OCI-M2 (cell line): Measurements from ENCODE around the gene COL6A2.

Source experiments
- DNase-seq: peaks from one replicate; lab custom pipeline; 2025; ENCODE audit not compliant: unreplicated experiment; lab: John Stamatoyannopoulos, UW

The COL6A2 gene

DNA sequence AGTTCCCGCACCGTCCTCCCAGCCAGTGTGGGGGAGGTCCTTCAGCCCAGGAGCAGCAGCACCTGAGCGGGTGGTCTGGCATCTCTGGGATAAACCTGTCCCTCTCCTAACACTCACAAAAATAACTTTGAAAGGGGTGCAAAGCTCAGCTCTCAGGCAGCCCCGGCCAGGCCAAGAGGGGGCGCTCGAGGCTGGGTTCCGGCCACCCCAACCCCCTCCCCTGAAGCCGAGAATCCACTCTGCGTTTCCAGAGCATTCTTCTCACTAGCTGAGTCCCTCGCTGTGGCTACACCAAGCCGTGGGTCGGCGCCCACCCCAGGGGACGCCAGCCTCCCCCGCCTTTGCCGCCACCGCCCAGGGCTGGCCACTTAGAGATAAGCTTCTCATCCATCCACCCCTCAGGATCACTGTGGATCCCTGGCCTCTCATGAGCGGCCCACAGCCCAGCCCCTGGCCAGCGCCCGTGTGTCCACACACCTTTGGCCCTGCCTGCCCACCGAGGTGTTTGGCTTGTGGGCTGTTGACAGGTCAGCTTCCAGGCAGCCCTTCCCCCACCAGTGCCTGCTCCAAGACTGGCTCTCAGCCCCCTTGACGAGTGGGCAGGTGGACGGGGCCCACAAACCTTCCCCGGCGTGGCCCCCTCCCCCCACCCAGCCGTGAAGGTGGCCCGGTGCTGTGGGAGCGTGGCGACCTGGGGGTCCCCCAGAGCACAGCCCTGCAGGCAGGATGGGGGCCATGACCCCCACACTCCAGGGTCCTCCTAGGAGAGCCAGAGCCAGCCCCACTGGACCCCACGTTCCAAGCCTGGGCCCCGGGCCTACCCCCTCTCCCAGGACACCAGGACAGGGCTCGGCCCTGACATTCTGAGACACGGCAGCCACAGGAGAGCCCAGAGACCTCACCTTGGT, 55.6 kb downstream of the COL6A2 start:
- DNase-seq: no peak

DNA sequence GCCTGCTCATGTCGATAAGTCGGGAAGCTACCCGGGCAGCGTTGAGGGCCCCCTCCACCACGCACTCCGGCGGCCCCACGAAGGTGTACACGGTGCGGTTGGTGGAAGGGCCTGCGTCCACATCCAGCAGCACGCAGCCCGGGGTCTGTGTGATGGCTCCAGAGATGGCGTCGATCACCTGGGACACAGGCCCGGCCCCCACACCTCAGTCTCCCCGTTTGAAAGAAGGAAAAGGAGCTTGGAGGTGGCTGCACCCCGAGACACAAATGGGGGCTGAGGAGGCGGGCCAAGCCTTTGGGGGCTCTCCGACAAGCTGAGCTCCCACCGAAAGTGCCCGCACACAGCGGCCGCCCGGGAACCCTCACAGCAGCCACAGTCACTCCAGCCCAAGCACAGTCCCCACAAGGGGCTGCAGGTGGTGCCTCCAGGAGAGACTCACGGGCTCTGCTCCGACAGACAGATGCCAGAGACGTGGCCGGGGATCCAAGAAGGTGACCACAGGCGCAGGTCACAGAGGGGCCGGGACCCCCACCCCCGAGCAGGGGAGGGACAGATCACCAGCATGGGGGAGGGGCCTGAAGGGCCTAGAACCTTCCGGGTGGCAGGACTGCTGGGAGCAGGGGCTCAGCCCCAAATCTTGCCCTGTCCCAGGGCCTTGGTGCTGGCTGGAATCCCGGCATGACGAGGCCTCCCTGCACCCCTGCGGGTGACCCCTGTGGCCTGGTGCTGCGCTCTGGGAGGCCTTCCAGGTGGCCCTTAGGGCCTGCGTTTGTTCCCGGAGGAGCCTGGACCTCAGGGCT, 56.4 kb downstream of the COL6A2 start:
- DNase-seq: no peak

DNA sequence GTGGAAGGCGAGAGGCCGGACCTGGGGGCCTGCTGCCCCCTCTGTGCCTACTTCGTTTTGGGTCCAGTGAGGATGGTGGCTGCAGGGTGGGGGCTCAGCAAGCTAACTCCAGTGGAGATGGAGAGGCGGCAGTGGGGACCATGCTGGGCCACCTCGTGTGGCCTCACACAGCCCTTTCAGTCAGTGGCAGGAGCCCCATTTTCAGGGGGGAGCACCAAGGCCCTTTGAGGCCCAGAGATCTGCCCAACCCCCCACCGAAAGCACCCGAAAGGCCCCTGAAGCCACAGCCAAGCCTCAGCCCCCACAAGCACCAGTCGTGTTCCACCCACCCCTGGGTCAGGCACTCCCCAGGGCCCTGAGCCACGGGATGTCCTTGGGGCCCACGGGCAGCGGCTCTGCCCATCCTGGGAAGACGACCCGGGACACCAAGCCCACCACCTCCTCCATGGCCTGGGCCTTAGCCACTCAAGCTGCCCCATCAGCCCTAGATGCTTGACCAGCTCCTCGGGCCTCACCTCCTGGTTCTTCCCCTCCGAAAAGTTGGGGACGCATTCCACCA, 57.1 kb downstream of the COL6A2 start:
- DNase-seq: no peak

DNA sequence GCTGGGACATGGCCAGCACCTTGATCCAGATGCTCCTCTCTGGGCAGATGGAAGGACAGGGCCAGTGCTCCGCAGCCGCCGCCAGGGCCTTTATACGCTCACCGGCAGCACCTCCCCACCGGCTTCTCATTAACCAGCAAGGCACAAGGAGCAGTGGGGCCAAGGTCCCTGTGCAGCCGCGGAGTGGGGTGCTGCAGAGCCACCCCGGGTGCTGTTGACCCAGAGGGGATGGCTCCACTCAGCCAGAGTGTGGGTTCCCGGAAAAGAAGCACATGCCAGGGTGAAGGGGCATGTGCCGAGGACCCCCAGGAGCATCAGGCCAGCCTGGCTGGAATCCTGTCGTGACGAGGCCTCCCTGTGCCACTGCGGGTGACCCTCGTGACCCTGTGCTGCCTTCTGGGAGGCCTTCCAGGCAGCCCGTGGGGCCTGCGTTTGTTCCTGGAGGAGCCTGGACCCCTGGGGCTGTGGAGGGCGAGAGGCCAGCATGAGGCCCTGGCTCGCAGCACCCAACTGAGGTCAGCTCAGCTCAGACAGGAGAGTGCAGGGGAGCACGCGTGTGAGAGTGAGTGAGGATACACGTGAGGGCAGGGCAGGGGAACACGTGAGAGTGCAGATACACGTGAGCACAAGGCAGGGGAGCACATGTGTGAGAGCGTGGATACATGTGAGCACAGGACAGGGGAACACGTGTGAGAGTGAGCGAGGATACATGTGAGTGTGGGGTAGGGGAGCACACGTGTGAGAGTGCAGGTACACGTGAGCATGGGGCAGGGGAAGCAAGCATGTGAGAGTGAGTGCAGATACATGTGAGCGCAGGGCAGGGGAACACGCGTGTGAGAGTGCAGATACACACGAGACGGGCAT, 57.8 kb downstream of the COL6A2 start, which contains the start of gene FTCD:
TSS of gene FTCD (minus strand) at position 66 of the 864 bp plus-strand sequence. CDS start at position 10, 56 bp downstream.
- DNase-seq: no peak

DNA sequence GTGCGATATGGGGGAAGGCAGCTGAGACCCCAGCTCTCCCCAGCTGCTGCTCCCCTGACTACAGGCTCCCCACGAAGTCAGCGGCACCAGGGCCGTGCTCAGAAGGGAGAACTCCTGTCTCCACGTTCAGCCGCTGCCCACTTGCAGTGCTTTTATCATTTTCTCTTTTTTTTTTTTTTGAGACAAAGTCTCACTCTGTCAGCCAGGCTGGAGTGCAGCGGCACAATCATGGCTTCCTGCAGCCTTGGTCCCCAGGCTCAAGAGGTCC, 58.4 kb downstream of the COL6A2 start:
- no peak for DNase-seq

DNA sequence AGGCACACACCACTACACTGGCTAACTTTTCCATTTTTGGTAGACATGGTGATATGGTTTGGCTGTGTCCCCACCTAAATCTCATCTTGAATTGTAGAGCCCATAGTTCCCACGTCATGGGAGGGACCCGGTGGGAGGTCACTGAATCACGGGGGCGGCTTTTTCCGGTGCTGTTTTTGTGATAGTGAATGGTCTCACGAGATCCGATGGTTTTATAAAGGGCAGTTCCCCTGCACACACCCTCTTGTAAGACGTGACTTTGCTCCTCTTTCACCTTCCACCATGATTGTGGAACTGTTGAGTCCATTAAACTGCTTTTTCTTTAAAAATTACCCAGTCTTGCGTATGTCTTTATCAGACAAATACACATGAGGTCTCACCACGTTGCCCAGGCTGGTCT, 58.8 kb downstream of the COL6A2 start:
- DNase-seq: no peak

DNA sequence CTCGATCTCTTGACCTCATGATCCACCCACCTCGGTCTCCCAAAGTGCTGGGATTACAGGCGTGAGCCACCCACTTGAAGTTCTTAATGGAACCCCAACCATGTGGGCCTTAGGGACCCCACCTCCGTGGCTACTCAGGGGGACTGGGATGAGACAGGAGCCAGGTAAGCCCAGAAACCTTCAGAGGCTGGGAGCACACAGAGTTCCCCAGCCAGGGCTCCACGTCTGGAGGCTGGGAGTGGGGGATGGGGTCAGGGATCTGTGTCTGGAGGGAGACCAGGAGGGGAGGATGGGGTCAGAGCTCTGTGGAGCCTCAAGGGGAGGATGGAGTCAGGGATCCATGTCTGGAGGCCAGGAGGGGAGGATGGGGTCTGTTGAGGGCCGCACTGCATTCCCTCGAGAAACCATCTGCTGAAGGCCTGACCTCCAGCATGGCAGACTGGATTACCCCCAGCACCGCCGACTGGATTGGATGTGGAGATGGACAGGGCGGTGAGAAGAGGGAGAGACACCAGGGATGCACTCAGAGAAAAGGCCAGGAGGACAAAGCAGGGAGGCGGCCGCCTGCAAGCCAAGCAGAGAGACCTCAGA, 59.6 kb downstream of the COL6A2 start:
- no peak for DNase-seq

DNA sequence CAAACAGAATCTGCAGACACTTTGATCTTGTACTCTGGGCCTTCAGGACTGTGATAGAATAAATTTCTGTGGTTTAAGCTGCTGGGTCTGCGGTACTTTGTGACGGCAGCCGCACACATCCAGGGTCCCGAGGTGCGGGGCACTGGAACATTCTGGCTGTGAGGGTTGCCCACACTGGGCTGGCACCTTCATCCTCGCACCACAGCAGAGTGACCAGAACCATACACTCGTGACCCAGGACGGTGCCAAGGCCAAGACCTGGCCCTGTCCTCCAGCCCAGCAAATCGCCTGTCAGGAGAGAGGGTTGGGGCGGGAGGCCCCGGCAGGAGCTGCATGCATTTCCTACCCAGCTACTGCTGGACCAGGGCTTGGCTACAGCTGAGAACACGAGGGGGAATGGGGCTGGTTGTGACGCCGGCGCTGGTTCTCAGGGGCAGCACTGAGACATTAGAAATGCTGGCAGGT, 60.1 kb downstream of the COL6A2 start:
- DNase-seq: no peak

DNA sequence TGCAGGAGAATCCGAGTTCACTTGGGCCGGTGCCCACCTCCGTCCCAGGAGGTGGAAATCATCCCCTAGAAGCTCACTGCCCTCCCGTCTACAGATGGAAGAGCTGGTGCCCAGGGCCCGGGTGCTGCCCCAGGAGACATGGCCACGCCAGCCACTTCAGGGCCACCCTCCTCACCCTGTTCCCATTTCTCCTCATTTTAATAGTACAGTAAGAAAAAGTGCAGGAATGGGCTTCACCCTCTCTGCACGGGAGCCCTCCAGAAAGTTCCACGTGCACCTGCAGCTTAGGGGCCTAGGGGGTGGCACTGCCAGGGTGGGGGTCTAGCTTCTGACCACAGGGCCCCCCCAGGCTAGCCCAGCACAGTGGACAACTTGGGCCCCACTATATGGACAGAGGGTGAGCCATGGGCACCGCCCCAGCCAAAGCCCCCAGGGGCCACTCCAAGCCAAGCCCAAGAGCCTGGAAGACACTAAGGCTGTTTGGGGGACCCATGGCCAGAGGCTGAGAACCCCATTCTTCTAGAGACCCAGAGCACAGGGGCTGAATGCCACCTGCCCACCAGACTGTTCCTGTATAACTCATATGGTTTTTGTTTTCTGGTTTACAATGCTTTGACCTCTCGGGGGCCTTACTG, 60.9 kb downstream of the COL6A2 start:
- DNase-seq: no peak

DNA sequence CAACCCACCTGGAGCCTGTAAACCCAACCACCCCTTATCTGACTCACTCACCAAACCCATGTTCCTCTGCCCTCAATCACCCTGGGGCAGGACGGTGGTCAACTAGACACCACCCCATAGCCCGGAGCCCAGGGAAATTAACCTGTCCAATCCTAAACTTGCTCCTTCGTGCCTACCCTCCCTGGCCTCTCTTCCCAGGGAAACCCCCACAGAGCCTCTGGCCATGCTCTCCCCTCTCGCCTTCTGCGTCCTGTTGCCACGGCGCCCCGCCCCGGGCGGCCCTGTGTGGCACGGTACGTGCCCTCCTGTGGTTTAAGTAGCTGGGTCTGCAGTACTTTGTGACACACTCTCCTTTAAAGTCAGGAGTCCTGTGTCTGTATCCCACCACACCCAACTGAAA, 61.5 kb downstream of the COL6A2 start:
- no peak for DNase-seq

DNA sequence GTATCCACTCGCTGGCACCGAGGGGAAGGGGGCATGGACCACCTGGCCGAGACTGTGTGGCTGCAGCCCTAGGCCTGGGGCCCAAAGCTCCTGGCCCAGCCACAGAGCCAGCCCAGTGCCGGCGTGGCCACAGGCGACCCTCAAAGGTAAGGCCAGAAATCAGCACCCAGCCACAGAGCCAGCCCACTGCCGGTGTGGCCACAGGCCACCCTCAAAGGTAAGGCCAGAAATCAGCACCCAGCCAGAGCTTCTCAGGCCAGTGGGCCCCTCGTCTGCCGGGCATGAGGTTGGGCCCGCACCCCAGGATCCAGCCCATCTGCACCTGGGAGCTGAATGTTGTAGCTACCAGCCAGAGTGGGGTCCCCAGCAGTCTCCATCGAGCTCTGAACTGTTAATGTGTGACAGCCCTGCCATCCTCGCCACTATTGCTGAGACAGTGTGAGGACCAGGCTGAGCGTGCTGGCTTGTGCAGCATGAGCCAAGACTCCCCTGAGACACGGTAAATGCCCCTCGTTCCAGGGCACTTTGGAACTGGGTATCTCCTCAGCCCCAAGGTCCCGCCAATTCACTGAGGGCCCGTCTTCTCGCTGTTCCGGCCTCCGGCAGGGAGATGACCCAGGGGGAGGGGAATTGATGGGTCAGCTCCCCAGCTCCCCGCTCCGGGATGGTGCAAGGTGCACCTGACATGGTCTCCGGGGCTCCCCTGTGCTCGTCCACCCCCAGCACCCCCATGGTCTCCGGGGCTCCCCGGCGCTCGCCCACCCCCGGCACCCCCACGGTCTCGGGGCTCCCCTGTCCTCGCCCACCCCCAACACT, 62.1 kb downstream of the COL6A2 start:
- no peak for DNase-seq

DNA sequence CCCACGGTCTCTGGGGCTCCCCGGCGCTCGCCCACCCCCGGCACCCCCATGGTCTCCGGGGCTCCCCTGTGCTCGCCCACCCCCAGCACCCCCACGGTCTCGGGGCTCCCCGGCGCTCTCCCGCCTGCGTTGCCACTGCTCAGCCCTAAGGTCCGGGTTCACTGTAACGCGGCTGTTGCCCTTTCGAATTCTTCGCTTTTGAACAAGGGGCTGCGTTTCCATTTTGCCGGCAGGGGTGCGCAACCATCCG, 62.7 kb downstream of the COL6A2 start:
- no peak for DNase-seq

DNA sequence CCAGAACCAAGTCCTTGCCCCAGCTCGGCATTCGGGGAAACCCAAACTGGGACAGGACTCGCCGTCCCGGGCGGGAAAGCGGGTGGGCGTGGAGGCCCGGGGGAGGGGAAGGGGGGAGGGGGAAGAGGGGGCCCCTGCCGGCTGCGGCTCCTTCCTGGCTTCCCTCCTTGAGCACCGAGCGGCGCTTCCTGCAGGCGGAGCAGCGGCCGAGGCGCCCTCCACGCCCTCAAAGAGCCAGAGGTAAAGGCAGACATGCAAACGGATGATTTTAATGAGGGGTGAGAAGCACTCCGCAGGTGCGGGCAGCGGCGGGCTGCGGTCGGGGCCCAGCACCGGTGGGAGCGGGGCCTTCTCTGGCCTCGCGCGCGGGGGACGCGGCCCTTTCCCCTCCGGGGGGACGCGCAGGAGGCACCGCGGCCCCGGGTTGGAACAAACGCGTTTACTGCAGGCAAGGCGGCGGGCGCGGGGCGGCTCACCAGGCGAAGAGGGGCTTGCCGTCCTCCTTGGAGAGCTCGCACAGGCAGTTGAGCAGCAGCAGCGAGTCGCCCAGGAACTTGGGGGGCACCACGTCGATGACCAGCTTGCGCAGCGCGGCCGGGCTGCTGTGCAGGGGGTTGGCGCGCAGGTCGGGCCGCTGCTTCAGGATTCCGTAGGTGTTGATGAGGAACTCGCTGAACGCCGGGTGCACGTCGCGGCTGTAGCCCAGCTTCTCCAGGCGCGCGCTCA, 63.2 kb downstream of the COL6A2 start:
- DNase-seq: no peak

DNA sequence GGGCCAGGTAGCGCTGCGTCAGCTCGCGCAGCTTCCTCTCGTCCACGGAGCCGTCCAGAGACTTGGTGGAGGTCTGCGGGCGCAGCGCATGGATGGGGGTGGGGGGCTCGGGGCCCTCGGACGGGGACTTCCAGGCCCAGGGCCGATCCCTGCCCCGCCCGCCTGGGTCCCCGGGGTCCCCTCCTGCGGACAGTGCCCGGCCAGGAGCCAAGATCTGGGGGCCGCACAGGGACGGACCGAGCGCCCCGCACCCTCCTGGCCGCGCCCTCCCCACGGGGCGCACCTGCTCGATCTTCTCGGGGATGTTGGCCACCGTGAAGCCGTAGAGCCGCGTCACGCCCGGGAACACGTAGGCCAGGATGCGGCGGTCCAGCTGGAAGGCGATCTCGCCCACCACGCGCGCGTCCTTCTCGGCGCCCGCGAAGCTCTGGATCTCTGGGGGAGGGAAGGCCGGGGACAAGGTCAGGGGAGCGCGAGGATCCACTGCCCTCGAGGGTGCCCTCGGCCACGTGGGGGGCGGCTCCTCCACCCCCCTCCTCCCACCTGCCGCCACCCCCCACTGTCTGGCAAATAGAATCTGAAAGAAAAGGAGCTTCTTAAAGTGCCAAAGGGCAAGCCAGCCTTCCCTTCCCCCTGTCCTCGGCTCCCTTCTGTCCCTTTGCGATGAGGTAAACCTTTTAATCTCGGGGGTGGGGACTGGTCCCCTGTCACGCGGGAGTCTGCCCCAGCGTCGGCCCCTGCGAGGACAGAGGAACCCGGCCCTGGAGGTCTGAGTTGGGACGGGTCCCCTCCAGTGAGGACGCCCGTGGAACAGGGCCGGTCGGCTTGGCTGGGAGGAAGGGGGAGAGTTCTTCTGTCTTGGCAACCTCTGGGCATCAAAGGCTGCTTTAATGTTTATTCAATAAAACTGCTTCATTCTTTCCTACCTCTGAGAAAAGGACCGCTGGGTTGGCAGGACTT, 64.0 kb downstream of the COL6A2 start:
- no peak for DNase-seq

DNA sequence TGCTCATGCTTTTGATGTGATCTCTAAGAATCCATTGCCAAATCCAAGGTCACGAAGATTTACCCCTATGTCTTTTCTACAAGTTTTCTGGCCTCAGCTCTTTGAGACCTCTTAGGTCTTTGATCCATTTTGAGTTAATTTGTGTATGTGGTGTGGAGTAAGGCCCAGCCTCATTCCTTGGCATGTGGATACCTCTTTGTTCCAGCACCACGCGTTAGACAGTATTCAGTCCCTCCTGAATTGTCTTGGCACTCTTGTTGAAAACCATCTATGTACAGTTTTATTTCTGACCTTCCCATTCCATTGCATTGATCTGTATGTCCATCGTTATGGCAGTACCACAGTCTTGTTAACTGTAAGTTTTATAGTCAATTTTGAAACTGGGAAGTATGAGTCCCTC, 65.5 kb downstream of the COL6A2 start:
- no peak for DNase-seq

DNA sequence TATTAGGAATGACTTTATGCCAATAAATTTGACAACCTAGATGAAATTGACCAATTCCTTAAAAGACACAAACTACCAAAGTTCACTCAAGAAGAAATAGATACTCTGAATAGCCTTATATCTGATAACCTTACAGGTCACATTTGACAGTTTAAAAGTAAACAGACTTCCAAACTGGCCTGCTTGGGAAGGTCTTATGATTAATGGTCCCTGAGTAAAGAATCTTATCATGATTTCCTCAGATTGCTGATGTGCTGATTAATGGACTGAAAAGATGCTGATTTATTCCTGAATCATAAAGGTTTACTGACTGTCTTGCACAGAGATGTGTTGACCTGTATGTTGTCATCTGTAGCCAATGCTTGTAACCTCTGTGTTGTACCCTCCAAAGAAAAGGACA, 67.2 kb downstream of the COL6A2 start:
- DNase-seq: no peak

DNA sequence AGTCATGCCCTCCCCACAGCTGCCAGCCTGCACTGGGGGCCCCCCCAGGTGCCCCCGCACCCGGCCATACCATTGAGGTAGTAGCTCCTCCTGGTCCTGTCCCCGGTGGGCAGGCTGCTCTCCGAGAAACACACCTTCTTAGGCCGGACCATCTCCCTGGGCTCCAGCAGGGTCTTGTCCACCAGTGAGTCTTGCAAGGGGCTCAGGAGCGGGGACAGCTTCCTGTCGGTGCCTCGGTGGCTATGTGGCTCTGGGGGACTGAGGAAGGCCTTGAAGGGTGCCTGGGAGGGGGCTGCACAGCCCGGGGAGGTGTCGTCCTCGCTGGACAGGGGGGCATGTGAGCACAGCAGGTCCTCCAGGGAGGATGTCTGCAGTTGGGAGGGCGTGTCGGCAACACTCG, 70.3 kb downstream of the COL6A2 start:
- no peak for DNase-seq
